ENCODE data around the gene CEP85. TPM values are rescaled to one million over a fixed set of nuclear protein-coding genes. Genes with fewer than 3 reads are reported as not detected.
A peak's percentile ranks its signal among the peaks of the same experiment; 100 is the strongest.

The CEP85 gene
- total RNA-seq, 5 donors from 2014 or later (not counting 1 experiment from before 2014, with no cell fraction given) = 14.2 to 28.5 (median 20.7) TPM

DNA sequence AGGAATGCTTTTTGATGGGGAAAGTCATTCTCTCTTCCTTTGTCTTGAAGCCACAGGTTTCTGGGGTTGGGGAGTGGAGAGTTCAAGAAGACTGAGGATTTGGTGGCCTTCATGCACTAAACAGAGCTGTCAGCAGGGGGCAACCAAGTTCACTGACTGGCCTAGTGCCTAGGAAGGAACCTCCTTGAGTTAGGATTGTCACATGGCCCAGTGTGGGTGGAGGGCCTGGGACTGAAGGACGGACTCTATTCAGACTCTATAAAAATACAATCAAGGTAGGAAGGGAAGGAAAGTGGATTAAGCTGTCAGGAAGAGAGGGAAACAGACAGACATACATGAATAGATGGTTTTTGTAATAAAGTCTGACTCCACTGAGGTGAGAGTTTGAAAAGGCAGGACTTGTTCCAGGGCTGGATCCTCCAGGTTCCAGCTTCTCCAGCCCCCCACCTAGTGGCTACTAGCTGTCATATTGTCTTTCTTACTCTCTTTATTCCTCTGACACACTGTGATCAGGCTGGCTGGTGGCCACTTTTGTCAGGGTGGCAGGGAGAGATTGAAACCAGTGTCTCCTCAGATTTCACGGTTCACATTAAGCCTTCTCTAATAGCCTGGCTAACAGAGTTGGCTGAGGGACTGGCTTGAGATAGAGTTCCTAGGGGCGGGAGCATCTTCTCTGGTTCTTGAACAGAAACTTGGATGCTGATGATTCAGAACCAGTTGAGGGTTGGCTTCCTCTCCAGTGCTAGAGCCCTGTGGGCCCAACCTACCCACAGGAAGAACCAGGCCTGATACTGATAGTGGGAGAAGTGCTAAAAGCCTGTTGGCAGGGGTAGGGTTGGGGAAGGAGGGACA is 41.8 kb downstream of the CEP85 start:
- Mint-ChIP-seq H3K4me1 (peaks cover 45 to 57% (median 46%) of the 10 kb centered on the region in 3 donors), H3K9me3 (no peaks in the 10 kb centered on the region), H3K27me3 (no peaks in the 10 kb centered on the region), H3K27ac (peak overlapping the region; percentile 90 to 97), H3K36me3 (peaks cover 15% of the 10 kb centered on the region), H3K4me3 (peak overlapping the region; percentile 23 to 49 (median 25))
- ATAC-seq (replicated peaks in 1 of 4) (peak; percentile 34 to 71 (median 70)), DNase-seq (peak; percentile 28 to 87 (median 69))
- ChIA-PET CTCF (interaction anchor here (0.6 to 3.9 kb wide), 23 partner anchors 9 to 188 kb away, joined by 3 to 23 read pairs (median 4); partner anchors contain the start of genes CD52 (in 1 of the 2), CEP85 (in 1 of the 2), DHDDS (in 1 of the 2) and UBXN11 (in 1 of the 2)), POLR2A (interaction anchor here in 1 of 2 donors (0.6 kb wide), 1 partner anchor 146 kb away, joined by 3 read pairs; no protein-coding TSS in a partner anchor)
- no peaks in the 10 kb centered on the region for H3K27me3 ChIP-seq (replicated peaks in 1 of 2; ENCODE audit: control insufficient read depth in 2 of 2, extremely low read depth in 1 of 2, insufficient read depth in 2 of 2, low read length in 1 of 2)
- WGBS (ENCODE audit: insufficient coverage) = no CpG with 5 or more reads among the region's 3 CpGs
- H3K4me1 ChIP-seq (ENCODE audit: control insufficient read depth in 1 of 2, extremely low read depth in 1 of 2, insufficient read depth in 2 of 2, low read length in 2 of 2) = peaks cover 23 to 52% of the 10 kb centered on the region in 2 experiments
- peaks cover 6 to 18% of the 10 kb centered on the region in 2 donors for H3K36me3 ChIP-seq (ENCODE audit: control insufficient read depth in 2 of 2, extremely low read depth in 1 of 2, insufficient read depth in 1 of 2, low read length in 1 of 2)
- no peaks in the 10 kb centered on the region for H3K9me3 ChIP-seq
- no peak overlapping the region for H3K4me3 ChIP-seq (ENCODE audit: control insufficient read depth in 1 of 2, extremely low read depth in 1 of 2, low read length in 1 of 2)
- H3K27ac ChIP-seq (ENCODE audit: low read length) = peak overlapping the region; percentile 72

- H3K36me3 Mint-ChIP-seq = peaks cover 18% of the 10 kb centered on the region
- CTCF ChIA-PET = interaction anchor here (0.6 to 3.9 kb wide), 13 partner anchors 9 to 944 kb away, joined by 3 to 23 read pairs (median 4); partner anchors contain the start of genes CEP85 (in 1 of the 2), DHDDS (in 1 of the 2) and UBXN11 (in 1 of the 2)
These were observed 42.4 kb downstream of the CEP85 start for GRCh38 chr1:26276432-26276838.

DNA sequence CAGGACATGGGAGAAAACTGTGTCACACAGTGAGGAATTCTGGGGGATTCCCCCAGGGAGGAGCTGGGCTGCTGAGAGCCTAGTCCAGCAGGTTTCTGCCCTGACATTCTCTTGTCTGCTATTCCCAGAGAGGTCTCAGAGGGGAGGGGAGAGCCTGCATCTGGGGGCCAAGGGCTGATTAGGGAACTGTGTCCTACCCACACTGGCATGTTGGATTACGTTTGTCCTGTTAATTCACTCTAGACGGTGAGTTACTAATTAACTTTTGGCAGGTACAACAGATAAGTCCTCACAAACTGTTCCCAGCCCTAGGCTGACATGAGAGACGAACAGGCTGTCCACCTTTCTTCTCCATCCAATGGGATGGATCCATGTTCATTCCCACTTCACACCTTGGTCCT is 43.3 kb downstream of the CEP85 start:
- Mint-ChIP-seq H3K4me3 (no peak overlapping the region), H3K36me3 (peaks cover 19% of the 10 kb centered on the region), H3K27me3 (no peaks in the 10 kb centered on the region), H3K4me1 (peaks cover 57 to 70% (median 60%) of the 10 kb centered on the region in 3 donors), H3K9me3 (no peaks in the 10 kb centered on the region), H3K27ac (peak overlapping the region; percentile 90 to 97)
- Histone ChIP-seq H3K9me3 (no peaks in the 10 kb centered on the region), H3K27me3 (replicated peaks in 1 of 2; ENCODE audit: control insufficient read depth in 2 of 2, extremely low read depth in 1 of 2, insufficient read depth in 2 of 2, low read length in 1 of 2) (no peaks in the 10 kb centered on the region), H3K4me3 (ENCODE audit: control insufficient read depth in 1 of 2, extremely low read depth in 1 of 2, low read length in 1 of 2) (no peak overlapping the region), H3K27ac (ENCODE audit: low read length) (peak overlapping the region; percentile 72), H3K36me3 (ENCODE audit: control insufficient read depth in 2 of 2, extremely low read depth in 1 of 2, insufficient read depth in 1 of 2, low read length in 1 of 2) (peaks cover 6 to 18% of the 10 kb centered on the region in 2 donors), H3K4me1 (ENCODE audit: control insufficient read depth in 1 of 2, extremely low read depth in 1 of 2, insufficient read depth in 2 of 2, low read length in 2 of 2) (peaks cover 30 to 67% of the 10 kb centered on the region in 2 experiments)
- no peak for ATAC-seq (replicated peaks in 1 of 4)
- ChIA-PET CTCF (interaction anchor here in 1 of 2 donors (0.6 to 3.9 kb wide), 4 partner anchors 8 to 1046 kb away, joined by 3 to 23 read pairs (median 12); partner anchors contain the start of gene CEP85), POLR2A (no interaction called here)
- WGBS (ENCODE audit: insufficient coverage) = 92% methylated on average over 2 of the region's 3 CpGs
- DNase-seq = no peak

More at GRCh38 chr1:26276432-26276838, 42.4 kb downstream of the CEP85 start:
- POLR2A ChIA-PET = no interaction called here
- Histone ChIP-seq H3K4me3 (ENCODE audit: control insufficient read depth in 1 of 2, extremely low read depth in 1 of 2, low read length in 1 of 2) (no peak overlapping the region), H3K4me1 (ENCODE audit: control insufficient read depth in 1 of 2, extremely low read depth in 1 of 2, insufficient read depth in 2 of 2, low read length in 2 of 2) (peaks cover 29 to 58% of the 10 kb centered on the region in 2 experiments), H3K36me3 (ENCODE audit: control insufficient read depth in 2 of 2, extremely low read depth in 1 of 2, insufficient read depth in 1 of 2, low read length in 1 of 2) (peaks cover 6 to 18% of the 10 kb centered on the region in 2 donors), H3K27ac (ENCODE audit: low read length) (peak overlapping the region; percentile 72), H3K27me3 (replicated peaks in 1 of 2; ENCODE audit: control insufficient read depth in 2 of 2, extremely low read depth in 1 of 2, insufficient read depth in 2 of 2, low read length in 1 of 2) (no peaks in the 10 kb centered on the region), H3K9me3 (no peaks in the 10 kb centered on the region)
- Mint-ChIP-seq H3K27ac (peak overlapping the region; percentile 90 to 97), H3K9me3 (no peaks in the 10 kb centered on the region), H3K4me1 (peaks cover 51 to 63% (median 52%) of the 10 kb centered on the region in 3 donors), H3K4me3 (peak overlapping the region; percentile 20 to 49 (median 25)), H3K27me3 (no peaks in the 10 kb centered on the region)
- WGBS (ENCODE audit: insufficient coverage) = 26% methylated on average over 2 of the region's 2 CpGs
- ATAC-seq (replicated peaks in 1 of 4) (no peak), DNase-seq (peak in 1 of 35 experiments; percentile 26)

DNA sequence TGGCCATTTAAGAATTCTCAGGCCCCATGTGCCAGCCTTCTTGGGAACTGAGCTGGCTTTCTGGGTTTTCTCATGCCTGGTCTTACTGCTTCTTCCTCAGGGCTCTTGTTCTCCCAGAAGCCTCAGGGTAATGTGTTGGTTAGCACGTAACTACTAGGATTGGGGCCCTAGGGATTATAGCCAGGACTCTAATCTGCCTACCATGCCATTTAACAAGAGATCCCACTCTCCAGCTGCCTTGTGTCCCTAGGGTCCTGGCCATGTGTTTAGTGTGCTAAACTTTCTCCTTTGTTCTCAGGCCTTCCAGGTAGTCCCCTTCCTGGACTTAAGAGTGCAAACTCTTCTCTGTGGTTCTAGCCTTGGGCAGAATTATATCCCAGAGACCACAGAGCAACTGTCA is 43.7 kb downstream of the CEP85 start:
- H3K27ac ChIP-seq (ENCODE audit: low read length) = peak overlapping the region; percentile 72
- peaks cover 9 to 21% of the 10 kb centered on the region in 2 donors for H3K36me3 ChIP-seq (ENCODE audit: control insufficient read depth in 2 of 2, extremely low read depth in 1 of 2, insufficient read depth in 1 of 2, low read length in 1 of 2)
- peaks cover 30 to 71% of the 10 kb centered on the region in 2 experiments for H3K4me1 ChIP-seq (ENCODE audit: control insufficient read depth in 1 of 2, extremely low read depth in 1 of 2, insufficient read depth in 2 of 2, low read length in 2 of 2)
- ATAC-seq (replicated peaks in 1 of 4) (no peak), DNase-seq (no peak)
- POLR2A ChIA-PET = no interaction called here
- no CpG with 5 or more reads among the region's 1 CpG for WGBS (ENCODE audit: insufficient coverage)
- Mint-ChIP-seq H3K4me3 (no peak overlapping the region), H3K4me1 (peaks cover 60 to 74% (median 64%) of the 10 kb centered on the region in 3 donors), H3K27me3 (no peaks in the 10 kb centered on the region), H3K36me3 (peaks cover 21% of the 10 kb centered on the region), H3K27ac (peak overlapping the region; percentile 90 to 97), H3K9me3 (no peaks in the 10 kb centered on the region)
- H3K9me3 ChIP-seq = no peaks in the 10 kb centered on the region
- H3K4me3 ChIP-seq (ENCODE audit: control insufficient read depth in 1 of 2, extremely low read depth in 1 of 2, low read length in 1 of 2) = no peak overlapping the region
- no peaks in the 10 kb centered on the region for H3K27me3 ChIP-seq (replicated peaks in 1 of 2; ENCODE audit: control insufficient read depth in 2 of 2, extremely low read depth in 1 of 2, insufficient read depth in 2 of 2, low read length in 1 of 2)
- CTCF ChIA-PET = interaction anchor here (0.6 to 3.2 kb wide), 5 partner anchors 43 to 1046 kb away, joined by 3 to 23 read pairs (median 4); partner anchors contain the start of gene CEP85 (in 1 of the 2)

DNA sequence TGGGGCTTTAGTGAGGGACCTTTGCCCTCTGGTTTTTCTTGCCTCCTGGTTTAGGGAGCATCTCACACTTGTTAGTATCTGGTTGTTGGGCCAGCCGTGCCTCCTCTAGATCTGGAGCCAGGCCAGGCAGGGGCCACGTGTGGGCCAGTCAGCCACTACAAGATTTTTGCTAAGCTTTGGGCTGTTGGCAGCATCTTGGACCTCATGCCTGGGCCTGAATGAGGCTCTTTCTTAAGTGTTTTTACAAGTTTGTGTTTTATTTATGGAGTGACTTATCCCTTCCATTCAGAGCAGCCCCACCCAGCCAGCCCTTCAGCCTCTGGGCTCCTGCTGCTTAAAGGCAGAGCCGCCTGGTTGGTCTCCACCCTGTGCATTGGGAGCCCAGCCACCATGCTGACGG is 44.3 kb downstream of the CEP85 start:
- peaks cover 31 to 77% of the 10 kb centered on the region in 2 experiments for H3K4me1 ChIP-seq (ENCODE audit: control insufficient read depth in 1 of 2, extremely low read depth in 1 of 2, insufficient read depth in 2 of 2, low read length in 2 of 2)
- WGBS (ENCODE audit: insufficient coverage) = 66% methylated on average over 2 of the region's 4 CpGs
- no peaks in the 10 kb centered on the region for H3K27me3 Mint-ChIP-seq
- H3K9me3 Mint-ChIP-seq = no peaks in the 10 kb centered on the region
- peak overlapping the region; percentile 72 for H3K27ac ChIP-seq (ENCODE audit: low read length)
- CTCF ChIA-PET = interaction anchor here (0.5 to 0.8 kb wide), 3 partner anchors 86 to 1411 kb away, joined by 3 to 6 read pairs (median 4); no protein-coding TSS in a partner anchor
- ATAC-seq (replicated peaks in 1 of 4) (no peak), DNase-seq (no peak)
- POLR2A ChIA-PET = no interaction called here
- no peaks in the 10 kb centered on the region for H3K27me3 ChIP-seq (replicated peaks in 1 of 2; ENCODE audit: control insufficient read depth in 2 of 2, extremely low read depth in 1 of 2, insufficient read depth in 2 of 2, low read length in 1 of 2)
- H3K36me3 ChIP-seq (ENCODE audit: control insufficient read depth in 2 of 2, extremely low read depth in 1 of 2, insufficient read depth in 1 of 2, low read length in 1 of 2) = peaks cover 10 to 20% of the 10 kb centered on the region in 2 donors
- peak overlapping the region; percentile 17 to 94 (median 90) for H3K4me3 Mint-ChIP-seq
- peak overlapping the region; percentile 90 to 97 for H3K27ac Mint-ChIP-seq
- peaks cover 23% of the 10 kb centered on the region for H3K36me3 Mint-ChIP-seq
- no peaks in the 10 kb centered on the region for H3K9me3 ChIP-seq
- H3K4me1 Mint-ChIP-seq = peaks cover 66 to 80% (median 70%) of the 10 kb centered on the region in 3 donors
- no peak overlapping the region for H3K4me3 ChIP-seq (ENCODE audit: control insufficient read depth in 1 of 2, extremely low read depth in 1 of 2, low read length in 1 of 2)

Data from T-cell (primary cell).